ENCODE results near the gene NOP9.
"Not testable (repeated sequence)": the region's sequence is repeated elsewhere in the genome, so short reads cannot be mapped to it uniquely, and the experiment has no call there.

DNA sequence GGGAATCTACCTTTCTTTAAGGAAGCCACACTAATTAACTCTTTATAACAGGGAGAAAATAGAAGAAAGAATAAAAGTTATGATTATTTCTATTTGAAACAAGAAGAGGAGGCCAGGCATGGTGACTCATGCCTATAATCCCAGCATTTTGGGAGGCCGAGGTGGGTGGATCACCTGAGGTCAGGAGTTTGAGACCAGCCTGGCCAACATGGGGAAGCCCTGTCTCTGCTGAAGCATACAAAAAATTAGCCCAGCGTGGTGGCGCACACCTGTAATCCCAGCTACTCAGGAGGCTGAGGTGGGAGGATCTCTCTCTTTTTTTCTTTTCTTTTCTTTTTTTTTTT lies 54.8 kb downstream of the NOP9 start:
- not testable (repeated sequence) for TF ChIP-seq CTCF (IDR thresholded peaks at IDR 0.05; ENCODE audit: low read length); EZH2 (IDR thresholded peaks at IDR 0.05; ENCODE audit: borderline replicate concordance, low read length)
